NT2/D1 (cell line): Measurements from ENCODE around the gene PHETA1.

Experiments used
- YY1 ChIP-seq: IDR thresholded peaks from 2 replicates; pipeline ENCODE4 v1.6.1; 2011; ENCODE audit not compliant: insufficient read length, insufficient read depth
- ZNF274 ChIP-seq: IDR thresholded peaks from 2 replicates; pipeline ENCODE4 v1.6.1; 2011; ENCODE audit warnings: mild to moderate bottlenecking, low read depth, low read length

- TF ChIP-seq YY1 (no peak), ZNF274 (no peak)
Measured at GRCh38 chr12:111394480-111394879, 25.6 kb upstream of the PHETA1 start.
